Measurements from ENCODE around the gene MZT1.
A peak's percentile ranks its signal among the peaks of the same experiment; 100 is the strongest.
"Not testable (repeated sequence)": the region's sequence is repeated elsewhere in the genome, so short reads cannot be mapped to it uniquely, and the experiment has no call there.

Gene MZT1

GRCh38 chr13:72727417-72728289 lies at the start of gene MZT1, which contains the start of gene BORA:
Gene MZT1 (minus strand): TSS chr13:72727629. CDS start chr13:72727602, 27 bp downstream.
Gene BORA (plus strand): TSS chr13:72727923. CDS start chr13:72728941, 1,018 bp downstream.
- peak; percentile 87 for DNase-seq (ENCODE audit: low read depth)

- no peak for DNase-seq (ENCODE audit: low read depth)
Observed at GRCh38 chr13:72774019-72774418, 46.6 kb upstream of the MZT1 start.

GRCh38 chr13:72763411-72763810 lies 36.0 kb upstream of the MZT1 start:
- no peak for DNase-seq (ENCODE audit: low read depth)

GRCh38 chr13:72760189-72760588 lies 32.8 kb upstream of the MZT1 start:
- no peak for DNase-seq (ENCODE audit: low read depth)

GRCh38 chr13:72757792-72758535 lies 30.5 kb upstream of the MZT1 start:
- DNase-seq (ENCODE audit: low read depth): no peak

- DNase-seq (ENCODE audit: low read depth): no peak
Observed at GRCh38 chr13:72754111-72754510, 26.7 kb upstream of the MZT1 start.

- no peak for DNase-seq (ENCODE audit: low read depth)
Observed at GRCh38 chr13:72751220-72751619, 23.8 kb upstream of the MZT1 start.

GRCh38 chr13:72745260-72745659 lies 17.8 kb upstream of the MZT1 start:
- no peak for DNase-seq (ENCODE audit: low read depth)

- no peak for DNase-seq (ENCODE audit: low read depth)
Observed at GRCh38 chr13:72740015-72740414, 12.6 kb upstream of the MZT1 start.

- no peak for DNase-seq (ENCODE audit: low read depth)
Observed at GRCh38 chr13:72737033-72737432, 9.6 kb upstream of the MZT1 start.

- no peak for DNase-seq (ENCODE audit: low read depth)
Observed at GRCh38 chr13:72728290-72728605, 819 bp upstream of the MZT1 start.

GRCh38 chr13:72726726-72727416 lies 558 bp downstream of the MZT1 start:
- peak; percentile 6 for DNase-seq (ENCODE audit: low read depth)

GRCh38 chr13:72726185-72726584 lies 1.2 kb downstream of the MZT1 start:
- DNase-seq (ENCODE audit: low read depth): not testable (repeated sequence)

- no peak for DNase-seq (ENCODE audit: low read depth)
Observed at GRCh38 chr13:72716776-72717175, 10.7 kb downstream of the MZT1 start.

- DNase-seq (ENCODE audit: low read depth): no peak
Observed at GRCh38 chr13:72700509-72700908, 26.9 kb downstream of the MZT1 start.

- no peak for DNase-seq (ENCODE audit: low read depth)
Observed at GRCh38 chr13:72698164-72698563, 29.3 kb downstream of the MZT1 start.

GRCh38 chr13:72696579-72696978 lies 30.9 kb downstream of the MZT1 start:
- no peak for DNase-seq (ENCODE audit: low read depth)

- no peak for DNase-seq (ENCODE audit: low read depth)
Observed at GRCh38 chr13:72694314-72694713, 33.1 kb downstream of the MZT1 start.

- DNase-seq (ENCODE audit: low read depth): no peak
Observed at GRCh38 chr13:72693832-72694231, 33.6 kb downstream of the MZT1 start.

- DNase-seq (ENCODE audit: low read depth): no peak
Observed at GRCh38 chr13:72692884-72693514, 34.4 kb downstream of the MZT1 start.

GRCh38 chr13:72689181-72689696 lies 38.2 kb downstream of the MZT1 start:
- DNase-seq (ENCODE audit: low read depth): no peak

- no peak for DNase-seq (ENCODE audit: low read depth)
Observed at GRCh38 chr13:72686766-72687165, 40.7 kb downstream of the MZT1 start.

Measured in stimulated activated CD8-positive, alpha-beta memory T cell treated with anti-CD3 and anti-CD28 coated beads, Interleukin-12 subunit alpha, Interleukin-12 subunit beta, amount 100 ng/mL, for 1 hour (primary cell).